HEK293 (cell line): ENCODE measurements around the gene MRTFA.

ENCODE experiments used
- CTCF ChIA-PET: fragments of 350-600 bp; formaldehyde crosslinking; extraction: SDS; loops from one replicate; lab custom pipeline; 2021; ENCODE audit warnings: antibody characterized with exemption; lab: Yijun Ruan, JAX
- POLR2A ChIA-PET: fragments of 300-600 bp; formaldehyde crosslinking; extraction: SDS; loops from one replicate; lab custom pipeline; 2020; ENCODE audit warnings: antibody characterized with exemption, inconsistent platforms; lab: Yijun Ruan, JAX
- H3K27ac ChIP-seq: fragments of 200-500 bp; sonication (Bioruptor generic); 2 replicates; pipeline ENCODE4 v1.5.1; 2014; ENCODE audit warnings: low read depth, low read length, control low read depth, inconsistent platforms; ENCODE audit errors: extremely low read depth
- H3K36me3 ChIP-seq, 2 experiments: fragments of 200-500 bp in 1 of 2; sonication (Bioruptor generic) in 1 of 2; 1 replicate in 1 of 2; 2 replicates in 1 of 2; pipeline ENCODE4 v1.5.1; 2014 to 2017; ENCODE audit warnings: inconsistent platforms in 2 of 2, low read length in 2 of 2; ENCODE audit not compliant: control insufficient read depth in 2 of 2, insufficient read depth in 1 of 2
- H3K4me1 ChIP-seq: fragments of 200-500 bp; sonication (Bioruptor generic); 2 replicates; pipeline ENCODE4 v1.5.1; 2014; ENCODE audit warnings: mild to moderate bottlenecking, low read length, inconsistent platforms; ENCODE audit not compliant: control insufficient read depth, insufficient read depth
- H3K4me3 ChIP-seq: 2 replicates; pipeline ENCODE4 v1.5.1; 2011; ENCODE audit warnings: low read depth, mild to moderate bottlenecking, control low read depth, low read length, moderate library complexity
- H3K9me3 ChIP-seq: fragments of 200-500 bp; sonication (Bioruptor generic); 2 replicates; pipeline ENCODE4 v1.5.1; 2014; ENCODE audit warnings: low read depth, low read length, inconsistent platforms; ENCODE audit not compliant: control insufficient read depth, insufficient read depth
- IKZF3 ChIP-seq: fragments of 450-650 bp; IDR thresholded peaks from 2 replicates; pipeline ENCODE4 v1.5.0; 2018; ENCODE audit warnings: missing biosample characterization, mild to moderate bottlenecking, missing genetic modification characterization, moderate library complexity
- SP3 ChIP-seq: fragments of 450-650 bp; formaldehyde crosslinking; IDR thresholded peaks from 2 replicates; pipeline ENCODE4 v1.5.1; 2016; ENCODE audit warnings: missing biosample characterization, missing genetic modification characterization
- TCF7L2 ChIP-seq: IDR thresholded peaks from 2 replicates; pipeline ENCODE4 v1.6.1; 2011; ENCODE audit warnings: low read depth, mild to moderate bottlenecking, inconsistent platforms, low read length, moderate library complexity, borderline replicate concordance
- TRIM28 ChIP-seq: IDR thresholded peaks from 2 replicates; pipeline ENCODE4 v1.6.1; 2011; ENCODE audit warnings: low read length, control low read depth, borderline replicate concordance
- ZBTB48 ChIP-seq: fragments of 450-650 bp; formaldehyde crosslinking; IDR thresholded peaks from 2 replicates; pipeline ENCODE4 v1.5.1; 2016; ENCODE audit warnings: missing biosample characterization, missing genetic modification characterization
- ZBTB7A ChIP-seq: fragments of 450-650 bp; formaldehyde crosslinking; IDR thresholded peaks from 2 replicates; pipeline ENCODE4 v1.5.1; 2016; ENCODE audit warnings: low read depth, missing biosample characterization, missing genetic modification characterization
- ZEB2 ChIP-seq: fragments of 450-650 bp; formaldehyde crosslinking; IDR thresholded peaks from 2 replicates; pipeline ENCODE4 v1.5.1; 2016; ENCODE audit warnings: missing biosample characterization, missing genetic modification characterization
- ZNF114 ChIP-seq: fragments of 450-650 bp; formaldehyde crosslinking; IDR thresholded peaks from 2 replicates; pipeline ENCODE4 v1.5.0; 2017; ENCODE audit warnings: missing biosample characterization, missing genetic modification characterization
- ZNF146 ChIP-seq: fragments of 450-650 bp; formaldehyde crosslinking; IDR thresholded peaks from 2 replicates; pipeline ENCODE4 v1.5.1; 2016; ENCODE audit warnings: missing biosample characterization, missing genetic modification characterization
- ZNF211 ChIP-seq: fragments of 450-650 bp; formaldehyde crosslinking; IDR thresholded peaks from 2 replicates; pipeline ENCODE4 v1.5.1; 2016; ENCODE audit warnings: low read depth, missing biosample characterization, missing genetic modification characterization
- ZNF37A ChIP-seq: fragments of 450-650 bp; IDR thresholded peaks from 2 replicates; pipeline ENCODE4 v1.5.1; 2018; ENCODE audit warnings: missing biosample characterization, missing genetic modification characterization
- ZNF501 ChIP-seq: fragments of 450-650 bp; formaldehyde crosslinking; IDR thresholded peaks from 2 replicates; pipeline ENCODE4 v1.5.1; 2016; ENCODE audit warnings: missing biosample characterization, missing genetic modification characterization
- ZNF626 ChIP-seq: fragments of 450-650 bp; sonication (Bioruptor Pico); formaldehyde crosslinking; IDR thresholded peaks from 2 replicates; pipeline ENCODE4 v1.5.1; 2018; ENCODE audit warnings: missing biosample characterization, missing genetic modification characterization, inconsistent platforms
- ZNF747 ChIP-seq: fragments of 450-650 bp; formaldehyde crosslinking; IDR thresholded peaks from 2 replicates; pipeline ENCODE4 v1.5.1; 2016; ENCODE audit warnings: missing biosample characterization, missing genetic modification characterization
- TF ChIP-seq, protein P1 (sequence below): fragments of 450-650 bp; formaldehyde crosslinking; IDR thresholded peaks from 2 replicates; pipeline ENCODE4 v1.5.1; 2016; ENCODE audit warnings: missing biosample characterization, missing genetic modification characterization
- TF ChIP-seq, protein P2 (sequence below): fragments of 450-650 bp; formaldehyde crosslinking; IDR thresholded peaks from 2 replicates; pipeline ENCODE4 v1.5.1; 2016; ENCODE audit warnings: missing biosample characterization, missing genetic modification characterization
- TF ChIP-seq, protein P3 (sequence below): fragments of 450-650 bp; formaldehyde crosslinking; IDR thresholded peaks from 2 replicates; pipeline ENCODE4 v1.5.1; 2016; ENCODE audit warnings: missing biosample characterization, missing genetic modification characterization
- TF ChIP-seq, protein P4 (sequence below): fragments of 450-650 bp; formaldehyde crosslinking; IDR thresholded peaks from 2 replicates; pipeline ENCODE4 v1.5.1; 2016; ENCODE audit warnings: missing biosample characterization, missing genetic modification characterization, low read depth

MRTFA gene

DNA sequence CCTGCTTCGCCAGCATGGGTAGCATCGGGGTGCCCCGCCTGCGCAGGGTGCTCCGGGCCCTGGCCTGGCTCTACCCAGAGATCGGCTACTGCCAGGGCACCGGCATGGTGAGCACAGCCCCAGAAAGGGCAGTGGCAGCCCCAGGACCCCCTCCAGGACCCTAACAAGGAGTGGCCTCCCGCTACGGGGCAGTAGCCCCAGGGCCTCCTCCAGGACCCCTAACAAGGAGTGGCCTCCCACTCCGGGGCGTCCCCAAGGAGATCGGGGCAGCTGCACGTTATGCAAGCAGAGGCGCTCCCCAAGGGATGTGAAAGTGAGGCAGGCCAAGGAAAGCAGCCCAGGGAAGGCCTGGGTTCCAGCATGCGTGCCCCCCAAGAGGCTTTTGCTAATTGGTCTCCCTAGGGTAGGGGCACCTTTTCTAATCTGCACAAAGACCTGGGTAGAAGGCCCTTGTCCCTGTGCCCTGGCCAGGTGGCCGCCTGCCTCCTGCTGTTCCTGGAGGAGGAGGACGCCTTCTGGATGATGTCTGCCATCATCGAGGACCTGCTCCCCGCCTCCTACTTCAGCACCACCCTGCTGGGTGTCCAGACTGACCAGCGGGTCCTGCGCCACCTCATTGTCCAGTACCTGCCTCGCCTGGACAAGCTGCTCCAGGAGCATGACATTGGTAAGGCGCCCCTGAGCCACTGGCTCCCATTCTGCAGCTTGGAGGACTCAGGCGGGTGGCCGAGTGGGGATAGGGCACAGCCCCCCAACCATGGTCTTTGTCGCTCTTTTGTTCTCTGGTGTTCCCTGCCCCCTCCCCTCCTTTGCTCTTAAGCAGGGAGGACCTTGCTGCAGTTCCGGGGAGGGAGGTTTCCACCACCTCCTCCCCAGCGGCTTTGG lies 231.1 kb downstream of the MRTFA start:
- POLR2A ChIA-PET, result no interaction called here
- Histone ChIP-seq H3K4me3 (no peak overlapping the region), H3K4me1 (no peaks in the 10 kb centered on the region), H3K27ac (no peak overlapping the region), H3K9me3 (no peaks in the 10 kb centered on the region)
- TF ChIP-seq ZNF747 (tag by site-specific recombination) (no peak), ZBTB48 (tag by site-specific recombination) (no peak), ZNF146 (tag by site-specific recombination) (no peak), TCF7L2 (no peak)
- TF ChIP-seq, all 188 proteins: peak for 0
- peaks cover 25 to 99% of the 10 kb centered on the region in 2 experiments for H3K36me3 ChIP-seq
- CTCF ChIA-PET, result interaction anchor here (1.4 kb wide), 1 partner anchor 240 kb away, joined by 3 read pairs; no protein-coding TSS in a partner anchor

DNA sequence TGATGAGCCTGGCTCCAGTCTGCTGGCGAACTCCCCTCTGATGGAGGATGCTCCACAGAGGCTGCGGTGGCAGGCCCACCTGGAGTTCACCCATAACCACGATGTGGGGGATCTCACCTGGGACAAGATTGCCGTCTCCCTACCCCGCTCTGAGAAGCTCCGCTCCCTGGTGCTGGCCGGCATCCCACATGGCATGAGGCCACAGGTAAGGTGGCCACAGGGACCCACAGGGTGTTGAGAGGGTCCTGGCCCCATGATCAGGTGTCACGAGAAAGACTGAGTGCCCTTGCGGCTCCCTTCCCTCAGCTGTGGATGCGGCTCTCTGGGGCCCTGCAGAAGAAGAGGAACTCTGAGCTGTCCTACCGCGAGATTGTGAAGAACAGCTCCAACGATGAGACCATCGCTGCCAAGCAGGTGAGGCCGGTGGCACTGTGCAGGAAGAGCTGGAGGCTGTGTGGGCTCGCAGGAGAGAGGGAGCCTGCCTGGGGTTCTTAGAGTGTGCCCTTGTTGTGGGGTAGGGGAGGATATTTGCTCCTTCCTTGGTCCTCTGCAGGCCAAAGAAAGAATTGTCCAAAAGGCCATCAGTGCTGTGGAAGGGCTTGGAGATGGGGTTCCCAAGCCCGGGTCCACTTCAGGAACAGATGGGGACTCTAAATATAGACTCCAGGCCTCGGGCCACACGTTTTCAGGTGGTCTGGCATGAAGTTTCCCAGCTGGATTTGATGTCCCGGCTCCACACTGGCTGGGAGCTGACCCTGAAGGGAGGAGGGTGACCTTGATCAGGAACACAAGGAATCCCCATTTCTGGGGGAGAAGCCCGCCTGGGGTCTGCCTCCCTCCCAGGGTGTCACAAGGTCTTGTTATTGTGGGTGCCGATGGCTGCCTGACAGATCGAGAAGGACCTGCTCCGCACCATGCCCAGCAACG lies 232.0 kb downstream of the MRTFA start:
- no peak for TF ChIP-seq ZNF114
- TF ChIP-seq, protein P1, sequence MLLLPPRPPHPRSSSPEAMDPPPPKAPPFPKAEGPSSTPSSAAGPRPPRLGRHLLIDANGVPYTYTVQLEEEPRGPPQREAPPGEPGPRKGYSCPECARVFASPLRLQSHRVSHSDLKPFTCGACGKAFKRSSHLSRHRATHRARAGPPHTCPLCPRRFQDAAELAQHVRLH (tag by site-specific recombination), result no peak
- TF ChIP-seq, protein P2, sequence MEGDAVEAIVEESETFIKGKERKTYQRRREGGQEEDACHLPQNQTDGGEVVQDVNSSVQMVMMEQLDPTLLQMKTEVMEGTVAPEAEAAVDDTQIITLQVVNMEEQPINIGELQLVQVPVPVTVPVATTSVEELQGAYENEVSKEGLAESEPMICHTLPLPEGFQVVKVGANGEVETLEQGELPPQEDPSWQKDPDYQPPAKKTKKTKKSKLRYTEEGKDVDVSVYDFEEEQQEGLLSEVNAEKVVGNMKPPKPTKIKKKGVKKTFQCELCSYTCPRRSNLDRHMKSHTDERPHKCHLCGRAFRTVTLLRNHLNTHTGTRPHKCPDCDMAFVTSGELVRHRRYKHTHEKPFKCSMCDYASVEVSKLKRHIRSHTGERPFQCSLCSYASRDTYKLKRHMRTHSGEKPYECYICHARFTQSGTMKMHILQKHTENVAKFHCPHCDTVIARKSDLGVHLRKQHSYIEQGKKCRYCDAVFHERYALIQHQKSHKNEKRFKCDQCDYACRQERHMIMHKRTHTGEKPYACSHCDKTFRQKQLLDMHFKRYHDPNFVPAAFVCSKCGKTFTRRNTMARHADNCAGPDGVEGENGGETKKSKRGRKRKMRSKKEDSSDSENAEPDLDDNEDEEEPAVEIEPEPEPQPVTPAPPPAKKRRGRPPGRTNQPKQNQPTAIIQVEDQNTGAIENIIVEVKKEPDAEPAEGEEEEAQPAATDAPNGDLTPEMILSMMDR (tag by site-specific recombination), result no peak
- TF ChIP-seq, protein P3, sequence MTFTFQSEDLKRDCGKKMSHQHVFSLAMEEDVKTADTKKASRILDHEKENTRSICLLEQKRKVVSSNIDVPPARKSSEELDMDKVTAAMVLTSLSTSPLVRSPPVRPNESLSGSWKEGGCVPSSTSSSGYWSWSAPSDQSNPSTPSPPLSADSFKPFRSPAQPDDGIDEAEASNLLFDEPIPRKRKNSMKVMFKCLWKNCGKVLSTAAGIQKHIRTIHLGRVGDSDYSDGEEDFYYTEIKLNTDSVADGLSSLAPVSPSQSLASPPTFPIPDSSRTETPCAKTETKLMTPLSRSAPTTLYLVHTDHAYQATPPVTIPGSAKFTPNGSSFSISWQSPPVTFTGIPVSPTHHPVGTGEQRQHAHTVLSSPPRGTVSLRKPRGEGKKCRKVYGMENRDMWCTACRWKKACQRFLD (tag by site-specific recombination), result no peak
- H3K36me3 ChIP-seq, result peaks cover 27 to 96% of the 10 kb centered on the region in 2 experiments
- POLR2A ChIA-PET, result no interaction called here
- no peaks in the 10 kb centered on the region for H3K4me1 ChIP-seq
- H3K4me3 ChIP-seq, result no peak overlapping the region
- no peak overlapping the region for H3K27ac ChIP-seq
- H3K9me3 ChIP-seq, result no peaks in the 10 kb centered on the region
- CTCF ChIA-PET, result interaction anchor here (1.4 kb wide), 1 partner anchor 241 kb away, joined by 3 read pairs; no protein-coding TSS in a partner anchor

DNA sequence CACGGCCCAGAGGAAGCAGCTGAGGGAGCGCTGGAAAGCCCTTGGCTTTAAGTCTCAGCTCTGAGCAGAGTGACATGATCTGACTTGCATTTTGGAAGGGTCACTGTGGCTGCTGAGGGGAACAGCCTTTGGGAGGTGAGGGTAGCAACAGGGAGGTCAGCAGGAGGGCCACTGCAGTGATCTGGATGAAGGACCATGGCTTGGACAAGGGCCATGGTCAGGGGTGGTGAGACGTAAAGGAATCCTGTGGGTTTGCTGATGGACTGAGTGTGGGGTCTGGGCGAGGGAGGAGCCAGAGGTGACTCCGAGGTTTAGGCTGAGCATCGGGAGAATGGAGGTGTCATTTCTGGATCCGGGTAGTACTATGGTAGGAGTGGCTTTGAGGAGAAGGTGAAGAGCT lies 232.9 kb downstream of the MRTFA start:
- CTCF ChIA-PET, result interaction anchor here (0.5 kb wide), 1 partner anchor 427 kb away, joined by 3 read pairs; no protein-coding TSS in a partner anchor
- Histone ChIP-seq H3K4me1 (no peaks in the 10 kb centered on the region), H3K27ac (peak overlapping the region; percentile 2; the same call in 1 of the 2 replicates), H3K9me3 (no peaks in the 10 kb centered on the region), H3K4me3 (no peak overlapping the region), H3K36me3 (peaks cover 27 to 88% of the 10 kb centered on the region in 2 experiments)
- POLR2A ChIA-PET, result no interaction called here
- no peak for TF ChIP-seq ZEB2 (tag by site-specific recombination)

DNA sequence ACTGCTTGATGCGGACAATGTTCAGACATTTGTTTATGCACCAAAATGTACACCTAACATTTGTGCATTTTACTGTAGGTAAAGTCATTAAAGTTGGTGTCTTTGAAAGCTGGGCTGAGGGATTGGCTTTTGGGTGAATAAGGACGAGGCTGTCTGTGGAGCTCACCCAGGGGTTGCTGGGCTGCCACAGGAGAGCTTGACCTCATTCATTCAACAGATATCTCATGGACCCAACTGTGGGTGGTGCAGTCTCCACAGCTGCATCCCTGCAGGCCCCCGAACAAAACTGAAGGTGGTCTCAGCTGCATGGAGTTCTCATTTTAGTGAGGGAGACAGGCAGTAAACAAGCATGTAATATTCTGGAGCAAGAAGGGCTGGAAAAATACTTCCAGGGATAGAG lies 233.4 kb downstream of the MRTFA start:
- H3K27ac ChIP-seq, result no peak overlapping the region; the same call in 1 of the 2 replicates
- H3K4me1 ChIP-seq, result no peaks in the 10 kb centered on the region
- H3K36me3 ChIP-seq, result peaks cover 27 to 83% of the 10 kb centered on the region in 2 experiments
- ChIA-PET CTCF (no interaction called here), POLR2A (no interaction called here)
- H3K9me3 ChIP-seq, result no peaks in the 10 kb centered on the region
- no peak overlapping the region for H3K4me3 ChIP-seq
- TF ChIP-seq ZBTB7A (tag by site-specific recombination) (no peak), IKZF3 (tag by site-specific recombination) (no peak), SP3 (tag by site-specific recombination) (no peak), TRIM28 (no peak), ZNF211 (tag by site-specific recombination) (no peak), ZNF626 (tag by site-specific recombination) (no peak), ZNF501 (tag by site-specific recombination) (no peak), ZNF37A (tag by site-specific recombination) (no peak)
- TF ChIP-seq, protein P2 (tag by site-specific recombination), result no peak
- TF ChIP-seq, protein P4, sequence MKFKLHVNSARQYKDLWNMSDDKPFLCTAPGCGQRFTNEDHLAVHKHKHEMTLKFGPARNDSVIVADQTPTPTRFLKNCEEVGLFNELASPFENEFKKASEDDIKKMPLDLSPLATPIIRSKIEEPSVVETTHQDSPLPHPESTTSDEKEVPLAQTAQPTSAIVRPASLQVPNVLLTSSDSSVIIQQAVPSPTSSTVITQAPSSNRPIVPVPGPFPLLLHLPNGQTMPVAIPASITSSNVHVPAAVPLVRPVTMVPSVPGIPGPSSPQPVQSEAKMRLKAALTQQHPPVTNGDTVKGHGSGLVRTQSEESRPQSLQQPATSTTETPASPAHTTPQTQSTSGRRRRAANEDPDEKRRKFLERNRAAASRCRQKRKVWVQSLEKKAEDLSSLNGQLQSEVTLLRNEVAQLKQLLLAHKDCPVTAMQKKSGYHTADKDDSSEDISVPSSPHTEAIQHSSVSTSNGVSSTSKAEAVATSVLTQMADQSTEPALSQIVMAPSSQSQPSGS (tag by site-specific recombination), result no peak
